Liver (tissue), 9 donors: ENCODE measurements around the gene COL8A2. TPM values are rescaled to one million over a fixed set of nuclear protein-coding genes. Genes with fewer than 3 reads are reported as not detected.

Experiments used
- DNase-seq: peaks from one replicate; pipeline ENCODE4 v3.0.0-alpha.2; 2017; ENCODE audit warnings: low spot score
- H3K27ac ChIP-seq, 2 donors: one replicate each; pipeline ENCODE4 v1.7.0; 2013; ENCODE audit warnings: inconsistent platforms in 2 of 2, low read length in 2 of 2, control low read depth in 1 of 2, low read depth in 1 of 2, mild to moderate bottlenecking in 1 of 2
- H3K27me3 ChIP-seq, 4 donors: one replicate each; pipeline versions ENCODE4 v1.6.1 to v1.7.0; 2013; ENCODE audit warnings: low read length in 3 of 4, inconsistent platforms in 1 of 4, mild to moderate bottlenecking in 1 of 4, moderate library complexity in 1 of 4; ENCODE audit not compliant: control insufficient read depth in 4 of 4, insufficient read depth in 4 of 4
- H3K36me3 ChIP-seq, 4 donors: one replicate each; pipeline versions ENCODE4 v1.6.1 to v1.7.0; 2013; ENCODE audit warnings: low read length in 3 of 4, mild to moderate bottlenecking in 3 of 4, low read depth in 1 of 4, moderate library complexity in 1 of 4; ENCODE audit not compliant: control insufficient read depth in 4 of 4, insufficient read depth in 3 of 4
- H3K4me1 ChIP-seq, 4 donors: one replicate each; pipeline versions ENCODE4 v1.6.1 to v1.7.0; 2013; ENCODE audit warnings: low read length in 3 of 4, mild to moderate bottlenecking in 3 of 4, moderate library complexity in 1 of 4; ENCODE audit not compliant: control insufficient read depth in 4 of 4, insufficient read depth in 4 of 4
- H3K4me3 ChIP-seq, 3 donors: one replicate each; pipeline versions ENCODE4 v1.6.1 to v1.7.0; 2013; ENCODE audit warnings: low read length in 3 of 3, control low read depth in 1 of 3, low read depth in 1 of 3, mild to moderate bottlenecking in 1 of 3
- H3K9ac ChIP-seq, 2 donors: one replicate each; pipeline ENCODE4 v1.7.0; 2013; ENCODE audit warnings: low read length in 2 of 2, mild to moderate bottlenecking in 2 of 2, moderate library complexity in 2 of 2, control low read depth in 1 of 2, low read depth in 1 of 2
- H3K9me3 ChIP-seq, 4 donors: one replicate each; pipeline versions ENCODE4 v1.6.1 to v1.7.0; 2013; ENCODE audit warnings: low read length in 3 of 4; ENCODE audit not compliant: control insufficient read depth in 4 of 4
- ATF3 ChIP-seq: IDR thresholded peaks from 2 replicates; pipeline ENCODE4 v1.6.1; 2016; ENCODE audit warnings: antibody characterized with exemption
- CTCF ChIP-seq: fragments of 150-350 bp; IDR thresholded peaks from 2 replicates; pipeline ENCODE4 v1.5.1; 2017; ENCODE audit warnings: improper control_type of control experiment, low read depth, low read length; ENCODE audit not compliant: missing input control
- EGR1 ChIP-seq, 2 donors: IDR thresholded peaks; 2 replicates each; pipeline ENCODE4 v1.6.1; 2016 to 2018; ENCODE audit warnings: antibody characterized with exemption in 2 of 2, low read depth in 2 of 2
- FOXA1 ChIP-seq: IDR thresholded peaks from 2 replicates; pipeline ENCODE4 v1.6.1; 2016; ENCODE audit warnings: antibody characterized with exemption
- FOXA2 ChIP-seq: IDR thresholded peaks from 2 replicates; pipeline ENCODE4 v1.6.1; 2016; ENCODE audit warnings: antibody characterized with exemption
- GABPA ChIP-seq, 2 donors: IDR thresholded peaks in 1 of 2; conservative IDR thresholded peaks in 1 of 2; 2 replicates each; pipeline ENCODE4 v1.6.1; 2016; ENCODE audit warnings: antibody characterized with exemption in 2 of 2, mild to moderate bottlenecking in 1 of 2, moderate library complexity in 1 of 2
- HNF4A ChIP-seq, 2 donors: conservative IDR thresholded peaks; 2 replicates each; pipeline ENCODE4 v1.6.1; 2016; ENCODE audit warnings: antibody characterized with exemption in 2 of 2, mild to moderate bottlenecking in 2 of 2
- HNF4G ChIP-seq: IDR thresholded peaks from 2 replicates; pipeline ENCODE4 v1.6.1; 2016; ENCODE audit warnings: antibody characterized with exemption
- JUND ChIP-seq, 2 donors: IDR thresholded peaks; 2 replicates each; pipeline ENCODE4 v1.6.1; 2016; ENCODE audit warnings: antibody characterized with exemption in 2 of 2
- MAX ChIP-seq: IDR thresholded peaks from 2 replicates; pipeline ENCODE4 v1.6.1; 2016; ENCODE audit warnings: antibody characterized with exemption
- NR2F2 ChIP-seq: IDR thresholded peaks from 2 replicates; pipeline ENCODE4 v1.6.1; 2016; ENCODE audit warnings: antibody characterized with exemption
- REST ChIP-seq: IDR thresholded peaks from 2 replicates; pipeline ENCODE4 v1.6.1; 2016; ENCODE audit warnings: antibody characterized with exemption, mild to moderate bottlenecking
- RXRA ChIP-seq, 2 donors: IDR thresholded peaks; 2 replicates each; pipeline ENCODE4 v1.6.1; 2017 to 2018; ENCODE audit warnings: antibody characterized with exemption in 2 of 2, mild to moderate bottlenecking in 1 of 2
- SP1 ChIP-seq: IDR thresholded peaks from 2 replicates; pipeline ENCODE4 v1.6.1; 2018; ENCODE audit warnings: antibody characterized with exemption, mild to moderate bottlenecking
- TAF1 ChIP-seq: conservative IDR thresholded peaks from 2 replicates; pipeline ENCODE4 v1.6.1; 2016; ENCODE audit warnings: antibody characterized with exemption, mild to moderate bottlenecking
- YY1 ChIP-seq: IDR thresholded peaks from 2 replicates; pipeline ENCODE4 v1.6.1; 2016; ENCODE audit warnings: antibody characterized with exemption, mild to moderate bottlenecking
- ZBTB33 ChIP-seq: IDR thresholded peaks from 2 replicates; pipeline ENCODE4 v1.6.1; 2016; ENCODE audit warnings: antibody characterized with exemption
- WGBS: extraction: QIAGEN DNeasy Blood & Tissue Kit; methylation state at CpG from one replicate; pipeline ENCODE4 v1.1.7; 2013; 5-methylcytosine and 5-hydroxymethylcytosine counted together
- polyA plus RNA-seq, 2 donors: library from polyadenylated mRNA; stranded (reverse) in 1 of 2; unstranded in 1 of 2; fragments of 200-250 nt in 1 of 2; fragments of >200 nt in 1 of 2; fragmentation: Nextera tagmentation in 1 of 2; extraction: Ambion mirVana in 1 of 2; gene quantifications; one replicate each; pipeline versions ENCODE4 v1.2.1 to v1.2.3, GENCODE V29; 2013 to 2015
- total RNA-seq, 2 donors: library from RNA; depleted of rRNA; stranded (reverse); fragments of >200 nt; gene quantifications; one replicate each; pipeline ENCODE4 v1.2.3, GENCODE V29; 2014
- donor health status: healthy.
- donor health status: healthy.
- donor health status: healthy.
- donor health status: healthy.
- donor health status: healthy.

The COL8A2 gene
- total and polyA plus RNA-seq, 4 donors = 0.04 to 0.47 (median 0.35) TPM

GRCh38 chr1:36128905-36129206 is 3.8 kb upstream of the COL8A2 start (continued):
- no peak for TF ChIP-seq ZBTB33
- no peak for TF ChIP-seq ATF3

- TF ChIP-seq RXRA (IDR thresholded peaks at IDR 0.05) (no peak), NR2F2 (no peak), FOXA1 (no peak), HNF4G (no peak), REST (no peak), SP1 (no peak), MAX (no peak), CTCF (no peak), FOXA2 (no peak), ZBTB33 (no peak), HNF4A (conservative IDR thresholded peaks at IDR 0.05) (no peak), JUND (IDR thresholded peaks at IDR 0.05) (no peak), EGR1 (IDR thresholded peaks at IDR 0.05; ENCODE audit: low read depth in 2 of 2) (no peak), GABPA (IDR thresholded peaks at IDR 0.05 in 1 of 2, conservative IDR thresholded peaks at IDR 0.05 in 1 of 2) (no peak), YY1 (no peak), ATF3 (no peak), TAF1 (no peak)
- H3K27me3 ChIP-seq = no peaks in the 10 kb centered on the region
- H3K36me3 ChIP-seq = no peaks in the 10 kb centered on the region
- H3K4me3 ChIP-seq = no peak overlapping the region
- H3K27ac ChIP-seq = no peak overlapping the region
- 90% methylated on average over 11 of the region's 11 CpGs for WGBS
- H3K9ac ChIP-seq = no peak overlapping the region
- no peaks in the 10 kb centered on the region for H3K9me3 ChIP-seq
- H3K4me1 ChIP-seq = peaks cover 0 to 3% (median 0%) of the 10 kb centered on the region in 4 donors
- DNase-seq = no peak
These were observed 3.3 kb upstream of the COL8A2 start for GRCh38 chr1:36128126-36128904.
